ENCODE measurements around the gene COL23A1. TPM values are rescaled to one million over a fixed set of nuclear protein-coding genes. Genes with fewer than 3 reads are reported as not detected.
A peak's percentile ranks its signal among the peaks of the same experiment; 100 is the strongest.

COL23A1 gene
- total and polyA plus RNA-seq, 2 donors (not counting 1 experiment from before 2014, with no cell fraction given): 0.20 TPM; not detected in 1

- 96% methylated on average over 2 of the region's 4 CpGs for WGBS (ENCODE audit: insufficient coverage)
- Histone ChIP-seq H3K4me2 (replicated peaks; ENCODE audit: low read depth, low read length, poor library complexity, severe bottlenecking) (no peak overlapping the region), H3K4me3 (ENCODE audit: control extremely low read depth in 1 of 5, extremely low read depth in 1 of 5, insufficient read depth in 1 of 5, low read depth in 2 of 5, low read length in 4 of 5) (no peak overlapping the region), H4K20me1 (ENCODE audit: control insufficient read depth, insufficient read depth, low read length, poor library complexity, severe bottlenecking) (peaks cover 48% of the 10 kb centered on the region), H3K9me3 (ENCODE audit: control extremely low read depth in 1 of 3, control insufficient read depth in 2 of 3, insufficient read depth in 1 of 3, low read length in 2 of 3) (no peaks in the 10 kb centered on the region), H3K4me1 (ENCODE audit: control insufficient read depth in 2 of 2, insufficient read depth in 2 of 2, low read length in 2 of 2) (peaks cover 7 to 11% of the 10 kb centered on the region in 2 donors), H3K36me3 (replicated peaks in 1 of 2; ENCODE audit: control extremely low read depth in 1 of 2, control insufficient read depth in 1 of 2, extremely low read depth in 1 of 2, insufficient read depth in 2 of 2, low read length in 1 of 2) (peaks cover 0 to 81% of the 10 kb centered on the region in 2 experiments), H3K79me2 (ENCODE audit: control insufficient read depth, insufficient read depth, low read length) (peaks cover 21% of the 10 kb centered on the region), H2AFZ (ENCODE audit: insufficient read depth, low read depth, low read length, poor library complexity, severe bottlenecking) (no peak overlapping the region), H3K27ac (ENCODE audit: low read length in 2 of 2) (no peak overlapping the region), H3K27me3 (replicated peaks in 1 of 4; ENCODE audit: control extremely low read depth in 1 of 4, control insufficient read depth in 3 of 4, insufficient read depth in 4 of 4, low read length in 3 of 4) (no peaks in the 10 kb centered on the region), H3K9ac (ENCODE audit: low read length) (no peak overlapping the region)
- CTCF ChIA-PET: no interaction called here
- DNase-seq (no peak), ATAC-seq (ENCODE audit: low read depth) (no peak)
- intact Hi-C loops (cut with micrococcal nuclease): no loop called here
- Mint-ChIP-seq H3K4me1 (peaks cover 13% of the 10 kb centered on the region), H3K27ac (no peak overlapping the region), H3K4me3 (no peak overlapping the region), H3K27me3 (no peaks in the 10 kb centered on the region), H3K9me3 (ENCODE audit: insufficient read depth) (no peaks in the 10 kb centered on the region)
- POLR2A ChIA-PET: interaction anchor here (2.8 kb wide), 1 partner anchor 9 kb away, joined by 7 read pairs; the partner anchor contains the start of gene HNRNPAB
- no peak for TF ChIP-seq CTCF (IDR thresholded peaks at IDR 0.05)
- TF ChIP-seq EZH2 (IDR thresholded peaks at IDR 0.05; ENCODE audit: borderline replicate concordance, insufficient read depth, low read depth, low read length, poor library complexity, severe bottlenecking): no peak
These were observed 377.2 kb downstream of the COL23A1 start for GRCh38 chr5:178213003-178213461.

DNA sequence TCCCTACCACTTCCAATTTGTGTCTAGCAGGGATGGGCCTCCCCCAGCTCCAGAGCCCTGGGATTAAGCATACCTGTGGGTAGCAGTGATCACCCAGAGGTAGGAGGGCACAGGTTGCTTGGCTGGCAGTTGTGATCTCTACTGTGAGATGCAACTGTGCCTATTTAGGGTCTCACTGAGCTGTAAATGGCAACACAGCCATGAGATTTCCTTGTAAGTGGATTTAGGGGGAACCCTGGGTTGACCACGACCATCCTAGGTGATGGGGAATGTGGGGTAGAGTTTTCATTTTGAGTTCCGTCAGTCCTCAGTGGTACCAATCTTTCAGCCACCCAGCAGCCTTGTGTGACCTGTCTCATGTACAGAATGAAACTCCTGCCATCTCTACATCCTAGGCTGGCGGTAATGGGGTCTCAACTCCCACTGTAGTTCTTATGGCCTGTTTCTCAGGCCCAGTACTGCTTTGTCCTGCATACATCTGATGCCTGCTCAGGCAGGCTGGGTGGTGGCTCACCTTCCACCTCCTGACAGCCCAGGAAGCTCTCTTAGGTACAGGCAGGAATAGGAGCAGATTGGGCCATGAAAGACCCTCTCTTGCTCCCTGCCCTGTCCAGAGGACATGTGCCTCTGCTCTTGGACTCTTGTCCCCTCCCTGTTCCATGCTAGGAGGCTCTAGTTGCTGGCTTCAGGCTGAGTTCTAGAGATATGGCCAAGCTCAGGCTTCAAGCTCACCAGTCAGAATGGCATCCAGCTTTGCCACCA lies 377.8 kb downstream of the COL23A1 start:
- ATAC-seq (ENCODE audit: low read depth) (no peak), DNase-seq (no peak)
- H3K9me3 Mint-ChIP-seq (ENCODE audit: insufficient read depth): no peaks in the 10 kb centered on the region
- Histone ChIP-seq H3K36me3 (replicated peaks in 1 of 2; ENCODE audit: control extremely low read depth in 1 of 2, control insufficient read depth in 1 of 2, extremely low read depth in 1 of 2, insufficient read depth in 2 of 2, low read length in 1 of 2) (peaks cover 0 to 87% of the 10 kb centered on the region in 2 experiments), H3K4me2 (replicated peaks; ENCODE audit: low read depth, low read length, poor library complexity, severe bottlenecking) (no peak overlapping the region), H2AFZ (ENCODE audit: insufficient read depth, low read depth, low read length, poor library complexity, severe bottlenecking) (no peak overlapping the region), H3K27me3 (replicated peaks in 1 of 4; ENCODE audit: control extremely low read depth in 1 of 4, control insufficient read depth in 3 of 4, insufficient read depth in 4 of 4, low read length in 3 of 4) (no peaks in the 10 kb centered on the region), H3K9ac (ENCODE audit: low read length) (no peak overlapping the region), H3K27ac (ENCODE audit: low read length in 2 of 2) (no peak overlapping the region), H3K79me2 (ENCODE audit: control insufficient read depth, insufficient read depth, low read length) (peaks cover 24% of the 10 kb centered on the region), H3K9me3 (ENCODE audit: control extremely low read depth in 1 of 3, control insufficient read depth in 2 of 3, insufficient read depth in 1 of 3, low read length in 2 of 3) (no peaks in the 10 kb centered on the region), H4K20me1 (ENCODE audit: control insufficient read depth, insufficient read depth, low read length, poor library complexity, severe bottlenecking) (peaks cover 54% of the 10 kb centered on the region), H3K4me3 (ENCODE audit: control extremely low read depth in 1 of 5, extremely low read depth in 1 of 5, insufficient read depth in 1 of 5, low read depth in 2 of 5, low read length in 4 of 5) (no peak overlapping the region), H3K4me1 (ENCODE audit: control insufficient read depth in 2 of 2, insufficient read depth in 2 of 2, low read length in 2 of 2) (peaks cover 7 to 11% of the 10 kb centered on the region in 2 donors)
- POLR2A ChIA-PET: interaction anchor here (0.6 to 2.8 kb wide), 2 partner anchors 8 to 351 kb away, joined by 7 to 13 read pairs; partner anchors contain the start of gene HNRNPAB
- WGBS (ENCODE audit: insufficient coverage): 82% methylated on average over 3 of the region's 3 CpGs
- peaks cover 15% of the 10 kb centered on the region for H3K4me1 Mint-ChIP-seq
- peak overlapping the region; percentile 6 for H3K27ac Mint-ChIP-seq
- no peaks in the 10 kb centered on the region for H3K27me3 Mint-ChIP-seq
- H3K4me3 Mint-ChIP-seq: no peak overlapping the region
- CTCF ChIA-PET: no interaction called here
- no peak for TF ChIP-seq EZH2 (IDR thresholded peaks at IDR 0.05; ENCODE audit: borderline replicate concordance, insufficient read depth, low read depth, low read length, poor library complexity, severe bottlenecking)
- TF ChIP-seq CTCF (IDR thresholded peaks at IDR 0.05): no peak
- intact Hi-C loops (cut with micrococcal nuclease): no loop called here

All from B cell (primary cell).